ENCODE data around the gene CELSR1. TPM values are rescaled to one million over a fixed set of nuclear protein-coding genes. Genes with fewer than 3 reads are reported as not detected.

The CELSR1 gene
- total RNA-seq, 2 experiments from 2014 or later, result 1.0 to 1.1 TPM

- Mint-ChIP-seq H3K27ac (no peak overlapping the region), H3K4me3 (no peak overlapping the region), H3K4me1 (ENCODE audit: low read depth) (no peaks in the 10 kb centered on the region), H3K9me3 (no peaks in the 10 kb centered on the region), H3K27me3 (no peaks in the 10 kb centered on the region), H3K36me3 (ENCODE audit: low read depth) (no peaks in the 10 kb centered on the region)
- intact Hi-C loops (cut with DNase I, micrococcal nuclease), result no loop called here
- Histone ChIP-seq H3K27me3 (ENCODE audit: control insufficient read depth in 1 of 2, insufficient read depth in 2 of 2, low read length in 2 of 2) (peaks cover 0 to 3% of the 10 kb centered on the region in 2 experiments), H3K27ac (ENCODE audit: low read depth in 1 of 2, low read length in 2 of 2) (no peak overlapping the region), H3K9me3 (ENCODE audit: control insufficient read depth in 1 of 2, insufficient read depth in 1 of 2, low read length in 2 of 2) (peaks cover 0 to 5% of the 10 kb centered on the region in 2 experiments), H3K4me1 (ENCODE audit: insufficient read depth, low read length) (no peaks in the 10 kb centered on the region), H3K36me3 (ENCODE audit: insufficient read depth, low read length) (no peaks in the 10 kb centered on the region), H3K4me3 (ENCODE audit: low read length) (no peak overlapping the region)
- POLR2A ChIA-PET, result no interaction called here
- ATAC-seq (ENCODE audit: poor library complexity) (no peak), DNase-seq (no peak)
- CTCF ChIA-PET, result no interaction called here
- TF ChIP-seq CTCF (IDR thresholded peaks at IDR 0.05), result no peak
Observed at GRCh38 chr22:46448333-46448732, 89.1 kb downstream of the CELSR1 start.

- intact Hi-C loops (cut with DNase I, micrococcal nuclease), result no loop called here
- DNase-seq, result no peak
- H3K36me3 Mint-ChIP-seq (ENCODE audit: low read depth), result no peaks in the 10 kb centered on the region
- TF ChIP-seq CTCF (IDR thresholded peaks at IDR 0.05), result no peak
- no peak overlapping the region for H3K27ac Mint-ChIP-seq
- Histone ChIP-seq H3K27ac (ENCODE audit: low read depth in 1 of 2, low read length in 2 of 2) (no peak overlapping the region), H3K36me3 (ENCODE audit: insufficient read depth, low read length) (no peaks in the 10 kb centered on the region), H3K4me1 (ENCODE audit: insufficient read depth, low read length) (no peaks in the 10 kb centered on the region), H3K4me3 (ENCODE audit: low read length) (no peak overlapping the region), H3K27me3 (ENCODE audit: control insufficient read depth in 1 of 2, insufficient read depth in 2 of 2, low read length in 2 of 2) (peaks cover 0 to 3% of the 10 kb centered on the region in 2 experiments), H3K9me3 (ENCODE audit: control insufficient read depth in 1 of 2, insufficient read depth in 1 of 2, low read length in 2 of 2) (peaks cover 0 to 5% of the 10 kb centered on the region in 2 experiments)
- no peaks in the 10 kb centered on the region for H3K27me3 Mint-ChIP-seq
- H3K9me3 Mint-ChIP-seq, result no peaks in the 10 kb centered on the region
- no peaks in the 10 kb centered on the region for H3K4me1 Mint-ChIP-seq (ENCODE audit: low read depth)
- H3K4me3 Mint-ChIP-seq, result no peak overlapping the region
- ATAC-seq (ENCODE audit: poor library complexity), result no peak
- ChIA-PET CTCF (no interaction called here), POLR2A (no interaction called here)
Observed at GRCh38 chr22:46447906-46448305, 89.5 kb downstream of the CELSR1 start.

- Mint-ChIP-seq H3K4me1 (ENCODE audit: low read depth) (no peaks in the 10 kb centered on the region), H3K4me3 (no peak overlapping the region), H3K27me3 (no peaks in the 10 kb centered on the region), H3K27ac (no peak overlapping the region), H3K9me3 (no peaks in the 10 kb centered on the region), H3K36me3 (ENCODE audit: low read depth) (no peaks in the 10 kb centered on the region)
- DNase-seq (no peak), ATAC-seq (ENCODE audit: poor library complexity) (no peak)
- H3K36me3 ChIP-seq (ENCODE audit: insufficient read depth, low read length), result no peaks in the 10 kb centered on the region
- H3K4me1 ChIP-seq (ENCODE audit: insufficient read depth, low read length), result no peaks in the 10 kb centered on the region
- peaks cover 0 to 3% of the 10 kb centered on the region in 2 experiments for H3K27me3 ChIP-seq (ENCODE audit: control insufficient read depth in 1 of 2, insufficient read depth in 2 of 2, low read length in 2 of 2)
- intact Hi-C loops (cut with DNase I, micrococcal nuclease), result no loop called here
- H3K4me3 ChIP-seq (ENCODE audit: low read length), result no peak overlapping the region
- no peak overlapping the region for H3K27ac ChIP-seq (ENCODE audit: low read depth in 1 of 2, low read length in 2 of 2)
- ChIA-PET CTCF (no interaction called here), POLR2A (no interaction called here)
- TF ChIP-seq CTCF (IDR thresholded peaks at IDR 0.05), result no peak
- peaks cover 0 to 5% of the 10 kb centered on the region in 2 experiments for H3K9me3 ChIP-seq (ENCODE audit: control insufficient read depth in 1 of 2, insufficient read depth in 1 of 2, low read length in 2 of 2)
Observed at GRCh38 chr22:46446799-46447198, 90.6 kb downstream of the CELSR1 start.

All from CD4-positive, alpha-beta T cell (primary cell).